HG03139 (cell line): Measurements from ENCODE around the gene PALMD.

ENCODE experiments used
- ATAC-seq: cut with Tn5 transposase; IDR thresholded peaks from one replicate; pipeline ENCODE4 v1.9.1; 2021; ENCODE audit not compliant: unreplicated experiment

The PALMD gene

GRCh38 chr1:99738858-99739465 lies 93.0 kb downstream of the PALMD start:
- ATAC-seq, result no peak

- no peak for ATAC-seq
Observed at GRCh38 chr1:99740141-99740540, 94.2 kb downstream of the PALMD start.
